AG09309 (cell line): ENCODE results near the gene NOP14.

Experiments used
- DNase-seq: peaks from one replicate; pipeline ENCODE4 v3.0.0-alpha.2; 2010; ENCODE audit warnings: low read depth
- H3K4me3 ChIP-seq: 2 replicates; pipeline ENCODE4 v1.5.1; 2011; ENCODE audit warnings: mild to moderate bottlenecking, low read depth, low read length, moderate library complexity; ENCODE audit not compliant: control insufficient read depth
- CTCF ChIP-seq: IDR thresholded peaks from 2 replicates; pipeline ENCODE4 v1.5.1; 2011; ENCODE audit warnings: mild to moderate bottlenecking, low read depth, low read length, inconsistent platforms; ENCODE audit not compliant: insufficient read depth, control insufficient read depth; ENCODE audit errors: missing control alignments

Gene NOP14

GRCh38 chr4:2907706-2908293 is 55.4 kb downstream of the NOP14 start:
- no peak for TF ChIP-seq CTCF
- no peak overlapping the region for H3K4me3 ChIP-seq
- DNase-seq: no peak

- DNase-seq: no peak
- no peak overlapping the region for H3K4me3 ChIP-seq
- no peak for TF ChIP-seq CTCF
These were observed 56.0 kb downstream of the NOP14 start for GRCh38 chr4:2907226-2907625.

- no peak for DNase-seq
- no peak overlapping the region for H3K4me3 ChIP-seq
- no peak for TF ChIP-seq CTCF
These were observed 57.0 kb downstream of the NOP14 start for GRCh38 chr4:2906218-2906617.

GRCh38 chr4:2905544-2905943 is 57.7 kb downstream of the NOP14 start:
- H3K4me3 ChIP-seq: no peak overlapping the region
- no peak for DNase-seq
- TF ChIP-seq CTCF: no peak

GRCh38 chr4:2902126-2902525 is 61.1 kb downstream of the NOP14 start:
- no peak for TF ChIP-seq CTCF
- DNase-seq: no peak
- H3K4me3 ChIP-seq: no peak overlapping the region

GRCh38 chr4:2901186-2901585 is 62.0 kb downstream of the NOP14 start:
- no peak for TF ChIP-seq CTCF
- H3K4me3 ChIP-seq: no peak overlapping the region
- DNase-seq: no peak

- DNase-seq: no peak
- H3K4me3 ChIP-seq: no peak overlapping the region
- no peak for TF ChIP-seq CTCF
These were observed 62.5 kb downstream of the NOP14 start for GRCh38 chr4:2900741-2901140.
